GM23248 (cell line): ENCODE results near the gene ALOX12B.

Source experiments
- EZH2 ChIP-seq: fragments of 200-600 bp; sonication (generic); IDR thresholded peaks from 2 replicates; pipeline ENCODE4 v1.6.1; 2018; ENCODE audit warnings: antibody characterized with exemption, mild to moderate bottlenecking; ENCODE audit not compliant: insufficient read depth, poor library complexity, severe bottlenecking
- EZH2phosphoT487 ChIP-seq: fragments of 200-600 bp; sonication (generic); IDR thresholded peaks from 2 replicates; pipeline ENCODE4 v1.6.1; 2018; ENCODE audit warnings: antibody characterized with exemption, moderate library complexity, mild to moderate bottlenecking, low read depth; ENCODE audit not compliant: insufficient read depth

GRCh38 chr17:8069587-8069860 is 18.0 kb downstream of the ALOX12B start:
- TF ChIP-seq EZH2 (no peak), EZH2phosphoT487 (no peak)
